K562 (cell line): ENCODE data around the gene SRPK1. TPM values are rescaled to one million over a fixed set of nuclear protein-coding genes. Genes with fewer than 3 reads are reported as not detected.
A peak's percentile ranks its signal among the peaks of the same experiment; 100 is the strongest.

Experiments
- CBFB ChIP-seq: sonication (generic); formaldehyde crosslinking; IDR thresholded peaks from 2 replicates; pipeline ENCODE4 v1.4.0; 2020; ENCODE audit warnings: mild to moderate bottlenecking, missing genetic modification reagents
- CREB3L1 ChIP-seq: fragments of 450-650 bp; IDR thresholded peaks from 2 replicates; pipeline ENCODE4 v1.6.1; 2014; ENCODE audit warnings: low read depth, mild to moderate bottlenecking, moderate library complexity, borderline replicate concordance
- E2F8 ChIP-seq: fragments of 450-650 bp; IDR thresholded peaks from 2 replicates; pipeline ENCODE4 v1.7.1; 2018; ENCODE audit warnings: mild to moderate bottlenecking, low read depth; ENCODE audit not compliant: partially characterized antibody
- FOXK1 ChIP-seq: sonication (generic); formaldehyde crosslinking; IDR thresholded peaks from 2 replicates; pipeline ENCODE4 v1.8.0; 2022; ENCODE audit warnings: missing genetic modification reagents, mild to moderate bottlenecking, borderline replicate concordance
- HNRNPUL1 ChIP-seq: fragments of 200-400 bp; formaldehyde crosslinking; IDR thresholded peaks from 2 replicates; pipeline ENCODE4 v1.6.1; 2017; ENCODE audit warnings: low read length
- PHB2 ChIP-seq: fragments of 450-650 bp; IDR thresholded peaks from 2 replicates; pipeline ENCODE4 v1.6.1; 2017; ENCODE audit warnings: low read depth
- RBM25 ChIP-seq: fragments of 200-400 bp; formaldehyde crosslinking; IDR thresholded peaks from 2 replicates; pipeline ENCODE4 v1.6.1; 2018; ENCODE audit warnings: low read length, low read depth, moderate library complexity; ENCODE audit not compliant: severe bottlenecking
- SP2 ChIP-seq: IDR thresholded peaks from 2 replicates; pipeline ENCODE4 v1.6.1; 2011; ENCODE audit warnings: mild to moderate bottlenecking, low read depth, low read length, moderate library complexity; ENCODE audit not compliant: poor library complexity, severe bottlenecking; ENCODE audit errors: extremely low read depth
- SRSF1 ChIP-seq: fragments of 200-400 bp; formaldehyde crosslinking; IDR thresholded peaks from 2 replicates; pipeline ENCODE4 v1.6.1; 2017; ENCODE audit warnings: mild to moderate bottlenecking, low read depth, low read length, moderate library complexity
- TCFL5 ChIP-seq: fragments of 250-450 bp; sonication (Bioruptor Pico); conservative IDR thresholded peaks from 2 replicates; pipeline ENCODE4 v1.6.1; 2021; ENCODE audit warnings: mild to moderate bottlenecking, moderate library complexity, matching md5 sums
- ZFP91 ChIP-seq: sonication (generic); formaldehyde crosslinking; IDR thresholded peaks from 2 replicates; pipeline ENCODE4 v1.8.0; 2022; ENCODE audit warnings: mild to moderate bottlenecking, missing genetic modification reagents
- ZFX ChIP-seq: sonication (generic); formaldehyde crosslinking; IDR thresholded peaks from 2 replicates; pipeline ENCODE4 v1.8.0; 2022; ENCODE audit warnings: mild to moderate bottlenecking, missing genetic modification reagents, moderate library complexity
- ZNF239 ChIP-seq: fragments of 250-450 bp; sonication (Bioruptor Pico); IDR thresholded peaks from 2 replicates; pipeline ENCODE4 v1.4.0; 2020; ENCODE audit warnings: mild to moderate bottlenecking
- ZNF282 ChIP-seq: sonication (generic); formaldehyde crosslinking; IDR thresholded peaks from 2 replicates; pipeline ENCODE4 v1.8.1; 2023; ENCODE audit warnings: missing genetic modification reagents
- polyA plus RNA-seq, 8 experiments: library from polyadenylated mRNA; depleted of rRNA in 4 of 8; stranded (reverse) in 5 of 8; unstranded in 3 of 8; fragments of >200 nt; fragmentation: Nextera tagmentation in 2 of 8; fragmentation: Illumina TruSeq in 1 of 8; extraction: Ambion mirVana in 2 of 8; extraction: Trizol in 1 of 8; gene quantifications; 2 replicates each; pipeline versions ENCODE4 v1.2.1 to v1.2.3, GENCODE V29; 2011 to 2014; ENCODE audit warnings: inconsistent platforms in 1 of 8, missing spikeins in 1 of 8
- total RNA-seq, 7 experiments: library from RNA; depleted of rRNA in 6 of 7; stranded (reverse); fragments of >200 nt in 6 of 7; fragmentation: Illumina TruSeq in 2 of 7; extraction: Trizol in 2 of 7; gene quantifications; 2 replicates each; pipeline versions ENCODE4 v1.2.1 to v1.2.3, GENCODE V29; 2011 to 2021; ENCODE audit warnings: low replicate concordance in 1 of 7

The SRPK1 gene
- total and polyA plus RNA-seq, 9 of the 15 experiments (the other 6 are each of a cell fraction or from before 2014, with no cell fraction given) = 99.6 to 185 (median 159) TPM

- no peak for TF ChIP-seq E2F8
- TF ChIP-seq ZFP91 (CRISPR knock-in tag) = no peak
- TF ChIP-seq ZNF239 (CRISPR knock-in tag) = no peak
- no peak for TF ChIP-seq SP2
- no peak for TF ChIP-seq ZNF282 (CRISPR knock-in tag)
- TF ChIP-seq TCFL5 (CRISPR knock-in tag) = no peak
- no peak for TF ChIP-seq CBFB (CRISPR knock-in tag)
- TF ChIP-seq FOXK1 (CRISPR knock-in tag) = peak; percentile 96
- TF ChIP-seq SRSF1 = no peak
- TF ChIP-seq PHB2 = no peak
- TF ChIP-seq RBM25 = no peak
- no peak for TF ChIP-seq HNRNPUL1
- TF ChIP-seq ZFX (CRISPR knock-in tag) = peak; percentile 62
- TF ChIP-seq CREB3L1 = peak; percentile 37; the same call in 1 of the 2 replicates
Measured at GRCh38 chr6:35919827-35920751, 809 bp downstream of the SRPK1 start (continued).
